Stimulated activated CD8-positive, alpha-beta memory T cell treated with anti-CD3 and anti-CD28 coated beads, Interleukin-2, amount 100 ng/mL, for 1 hour (primary cell): ENCODE data around the gene CHMP2A.

Source experiments
- DNase-seq, 2 donors: peaks; one replicate each; pipeline ENCODE4 v3.0.0-alpha.2; 2020; ENCODE audit warnings: low read depth in 2 of 2

CHMP2A gene

DNA sequence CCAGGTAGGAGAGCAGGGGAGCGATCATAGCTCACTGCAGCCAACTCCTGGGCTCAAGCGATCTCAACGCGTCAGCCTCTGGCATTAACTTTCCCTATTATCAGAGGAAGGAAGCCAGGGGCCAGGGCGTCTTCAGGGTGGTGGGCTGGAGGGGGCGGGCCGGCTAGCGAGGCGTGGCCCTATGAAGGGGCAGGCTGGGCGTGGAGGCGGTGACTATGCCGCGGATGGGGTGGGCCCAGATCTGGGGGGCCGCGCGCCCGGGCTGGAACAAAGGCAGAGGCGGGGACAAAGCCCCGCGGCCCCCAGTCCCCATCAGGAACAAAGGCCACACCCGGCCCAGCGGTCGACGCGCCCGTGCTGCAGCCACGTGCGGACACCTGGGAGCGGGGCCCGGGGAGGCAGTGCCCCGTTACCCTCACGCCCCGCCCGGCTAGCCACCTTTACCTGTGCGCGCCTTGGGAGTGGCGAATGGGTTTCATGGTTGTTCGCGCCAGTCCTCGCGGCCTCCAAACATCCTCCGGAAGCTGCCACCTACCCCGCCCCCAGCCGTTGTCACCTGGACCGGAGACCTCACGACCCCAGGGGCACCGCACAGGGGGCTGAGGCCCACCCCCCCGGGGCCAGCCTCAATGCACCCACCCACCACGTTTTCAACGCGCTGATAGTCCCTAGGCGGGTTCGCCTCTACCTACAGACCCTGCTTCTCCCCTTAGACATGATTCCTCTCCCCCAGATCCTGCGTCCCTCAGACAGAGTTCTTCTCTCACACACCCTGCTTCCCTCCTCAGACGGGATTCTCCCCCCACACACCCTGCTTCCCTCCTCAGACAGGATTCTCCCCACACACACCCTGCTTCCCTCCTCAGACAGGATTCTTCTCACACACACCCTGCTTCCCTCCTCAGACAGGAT, 16.4 kb downstream of the CHMP2A start:
- DNase-seq: no peak

DNA sequence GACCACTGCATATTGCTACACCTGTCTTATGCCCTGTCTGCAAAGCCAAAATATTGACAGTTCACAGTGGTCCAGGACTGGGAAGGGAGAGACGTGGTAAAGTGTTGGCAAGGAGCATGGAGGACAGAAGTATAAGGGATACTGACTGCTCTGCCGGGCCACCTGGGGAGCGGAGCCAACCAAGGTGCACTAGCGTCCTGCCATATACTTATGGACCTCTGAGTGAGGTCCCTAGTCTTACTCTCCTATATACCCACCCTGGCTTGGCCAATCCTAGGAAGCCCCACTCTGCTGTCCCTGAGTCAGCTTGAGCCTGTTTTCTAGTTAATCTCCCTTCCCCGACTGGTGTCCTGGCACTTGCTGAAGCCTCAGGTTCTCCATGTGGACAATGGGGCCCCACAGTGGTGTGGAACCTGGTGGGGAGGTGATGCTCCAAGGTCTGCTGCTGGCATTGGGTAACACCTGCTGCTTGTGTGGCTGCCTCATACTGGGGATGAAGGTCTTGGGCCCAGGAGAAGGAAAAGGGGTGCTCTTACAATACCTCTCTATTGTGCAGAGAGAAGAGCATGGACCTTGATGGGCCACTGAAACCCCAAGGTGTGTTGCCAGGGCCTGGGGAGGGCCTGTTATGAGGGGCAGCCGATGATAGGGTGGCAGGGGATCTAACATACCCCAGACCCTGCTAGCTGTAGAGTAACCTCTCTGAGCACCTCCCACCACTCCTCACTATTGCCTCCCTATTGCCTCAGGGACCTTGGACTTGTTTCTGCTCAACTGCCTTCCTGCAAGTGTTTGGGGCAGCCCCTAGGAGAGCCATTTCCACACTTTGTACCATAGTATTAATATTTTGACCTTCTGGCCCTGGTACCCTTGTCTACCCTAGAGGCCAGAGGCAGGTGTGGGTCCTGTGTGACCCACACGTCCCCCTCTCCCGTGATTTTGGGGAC, 17.8 kb downstream of the CHMP2A start:
- DNase-seq: no peak

DNA sequence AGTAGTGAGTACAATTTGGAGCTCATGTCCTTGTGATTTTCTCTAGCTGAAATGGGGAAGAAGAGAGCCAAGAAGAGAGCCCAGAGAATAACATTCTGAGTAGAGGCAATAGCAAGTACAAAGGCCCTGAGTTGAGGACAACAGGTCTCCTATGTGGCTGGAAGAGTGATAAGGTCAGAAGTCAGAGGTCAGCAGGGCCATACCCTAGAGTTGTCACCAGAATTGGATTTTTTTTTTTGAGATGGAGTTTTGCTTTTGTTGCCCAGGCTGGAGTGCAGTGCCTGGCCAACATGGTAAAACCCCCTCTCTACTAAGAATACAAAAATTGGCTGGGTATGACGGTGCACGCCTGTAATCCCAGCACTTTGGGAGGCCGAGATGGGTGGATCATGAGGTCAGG, 19.0 kb downstream of the CHMP2A start:
- DNase-seq: no peak

DNA sequence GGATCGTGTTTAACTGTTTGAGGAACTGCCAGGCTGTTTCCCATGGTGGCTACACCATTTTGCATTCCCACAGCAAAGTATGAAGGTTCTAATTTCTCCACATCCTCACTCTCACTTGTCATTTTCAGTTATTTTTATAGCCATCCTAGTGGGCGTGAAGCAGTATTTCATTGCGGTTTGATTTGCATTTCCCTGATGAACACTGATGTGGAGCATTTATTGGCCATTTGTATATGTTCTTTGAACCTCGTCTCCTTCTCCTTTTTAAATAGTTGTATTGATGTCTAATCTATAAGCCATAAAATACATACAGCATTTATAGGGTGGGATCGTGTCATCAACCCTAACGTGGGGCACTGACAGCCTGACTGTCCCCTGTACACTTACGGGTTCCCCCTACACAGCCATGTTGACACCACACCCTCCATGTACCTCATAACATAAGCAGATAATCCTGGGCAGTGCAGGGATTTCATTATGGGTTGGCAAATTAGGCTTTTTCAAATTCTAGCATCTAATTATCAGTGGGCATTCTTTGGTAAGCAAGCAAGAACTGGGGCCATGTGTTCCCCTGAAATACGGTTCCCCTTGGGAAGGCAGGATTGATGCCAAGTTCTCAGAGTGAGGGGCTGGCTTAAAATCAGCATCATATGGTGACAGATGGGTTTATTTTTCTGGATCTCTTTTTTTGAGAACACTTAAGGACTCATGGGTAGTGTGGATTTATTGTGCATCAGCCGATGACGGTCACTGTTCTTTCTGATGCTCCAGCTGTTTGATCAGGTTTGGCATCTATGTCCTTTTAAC, 23.7 kb downstream of the CHMP2A start:
- no peak for DNase-seq

DNA sequence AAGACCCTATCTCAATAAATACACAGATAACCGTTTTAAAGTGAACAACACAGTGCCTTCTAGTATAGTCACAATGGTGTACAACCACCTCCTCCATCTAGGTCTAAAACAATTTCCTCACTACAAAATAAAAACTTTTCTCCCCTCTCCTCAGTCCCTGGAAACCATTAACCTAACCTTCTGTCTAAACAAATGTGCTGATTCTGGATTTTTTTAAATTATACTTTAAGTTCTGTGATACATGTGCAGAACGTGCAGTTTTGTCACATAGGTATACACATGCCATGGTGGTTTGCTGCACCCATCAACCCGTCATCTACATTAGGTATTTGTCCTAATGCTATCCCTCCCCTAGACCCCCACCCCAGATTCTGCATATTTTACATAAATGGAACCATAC, 25.5 kb downstream of the CHMP2A start:
- DNase-seq: no peak

DNA sequence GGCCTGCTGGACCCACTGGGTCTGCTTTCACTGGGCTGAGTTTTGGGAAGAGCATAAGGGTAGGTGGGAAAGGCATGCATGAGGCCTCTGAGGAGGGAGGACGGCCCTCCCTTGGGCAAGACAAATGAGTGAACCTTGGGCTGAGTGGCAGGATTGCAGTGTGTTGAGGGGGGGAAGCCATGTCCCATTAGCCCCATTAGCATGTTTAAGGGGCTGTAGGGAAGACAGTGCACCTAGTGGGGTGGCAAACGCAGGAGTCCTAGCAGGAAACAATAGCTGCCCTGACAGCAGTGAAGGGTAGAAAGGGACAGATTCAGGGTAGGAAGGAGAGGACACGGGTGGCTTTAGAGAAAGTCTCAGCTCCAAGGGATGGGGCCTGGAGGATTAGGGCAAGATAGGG, 32.2 kb downstream of the CHMP2A start:
- no peak for DNase-seq

DNA sequence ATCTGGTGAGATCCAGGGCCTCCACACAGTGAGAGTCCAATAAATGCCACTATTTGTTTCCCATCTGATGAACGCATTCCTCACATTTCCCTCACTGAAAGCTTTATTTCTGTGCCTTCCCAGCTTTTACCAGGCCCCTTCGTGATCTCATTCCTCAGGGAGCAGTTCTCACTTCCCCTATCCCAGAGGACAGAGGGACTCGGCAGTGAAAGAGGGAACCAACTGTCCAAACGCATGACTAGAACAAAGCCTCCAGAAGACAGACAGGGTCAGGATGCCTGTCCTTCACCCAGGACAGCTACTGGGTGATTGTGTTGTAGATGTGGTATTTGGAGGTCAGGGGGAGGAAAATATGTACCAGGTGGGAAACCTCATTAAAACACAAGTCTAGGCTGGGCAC, 33.3 kb downstream of the CHMP2A start:
- no peak for DNase-seq

DNA sequence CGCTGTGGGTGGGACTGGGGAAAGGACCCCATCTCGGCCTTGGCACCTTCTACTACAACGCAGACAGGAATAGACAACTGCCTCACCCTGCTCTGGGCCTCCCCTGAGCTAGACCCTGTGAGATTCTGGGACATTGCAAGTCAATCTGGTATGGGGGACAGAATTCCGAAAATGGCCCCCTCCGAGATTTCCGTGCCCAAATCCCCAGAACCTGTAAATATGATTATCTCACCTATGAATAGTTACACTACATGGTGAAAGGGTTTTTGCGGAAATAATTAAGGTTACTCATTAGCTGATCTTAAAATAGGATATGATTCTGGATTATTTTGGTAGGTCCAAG, 34.7 kb downstream of the CHMP2A start:
- no peak for DNase-seq

DNA sequence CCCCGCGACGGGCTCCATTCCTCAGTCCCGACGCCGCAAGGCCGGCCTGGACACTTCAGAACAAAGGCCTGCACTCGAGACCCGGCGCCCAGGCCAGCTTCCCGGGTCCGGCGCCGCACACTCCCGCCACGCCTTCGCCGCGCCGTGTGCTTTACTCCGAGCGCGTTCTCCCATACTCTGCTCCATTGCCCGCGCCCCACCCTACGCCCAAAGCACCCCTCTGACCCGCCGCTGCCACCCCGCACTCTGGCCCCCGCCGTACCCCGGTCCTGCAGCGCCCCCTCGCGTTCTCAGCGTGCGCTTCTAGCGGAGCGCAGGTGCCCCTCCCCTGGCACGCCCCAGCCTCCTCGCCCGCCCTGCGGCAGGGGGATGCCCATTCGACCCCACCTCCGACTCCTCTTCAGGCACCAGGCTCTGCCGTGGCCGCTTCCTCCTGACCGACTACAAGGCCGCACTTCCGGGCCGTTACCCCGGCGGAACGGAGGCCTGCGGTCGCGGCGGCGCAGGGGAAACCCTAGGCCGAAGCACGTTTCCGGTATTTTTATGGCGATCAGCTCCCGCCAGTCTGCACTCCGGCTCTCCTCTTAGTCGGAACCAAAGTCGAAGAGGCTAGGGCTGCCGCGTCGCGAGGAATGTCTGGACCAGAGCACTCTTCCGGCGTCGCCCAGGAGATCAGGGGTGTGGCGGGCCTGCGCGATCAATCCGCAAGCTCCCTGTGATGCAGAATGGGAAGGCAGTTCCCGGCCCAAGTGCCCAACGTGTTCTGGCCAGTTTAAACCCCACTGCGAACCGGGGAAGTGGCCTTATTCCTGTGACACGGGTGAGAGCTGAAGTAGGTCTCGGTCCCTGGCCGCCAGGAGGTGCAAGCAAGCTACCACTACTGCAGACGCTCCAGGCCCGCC, 35.3 kb downstream of the CHMP2A start, which contains the start of gene ZBTB45:
Gene ZBTB45, minus strand, starts transcription at position 456 of the 902 bp plus-strand sequence. CDS start 2,137 bp downstream, outside the sequence.
- peak; percentile 69 to 80 for DNase-seq

DNA sequence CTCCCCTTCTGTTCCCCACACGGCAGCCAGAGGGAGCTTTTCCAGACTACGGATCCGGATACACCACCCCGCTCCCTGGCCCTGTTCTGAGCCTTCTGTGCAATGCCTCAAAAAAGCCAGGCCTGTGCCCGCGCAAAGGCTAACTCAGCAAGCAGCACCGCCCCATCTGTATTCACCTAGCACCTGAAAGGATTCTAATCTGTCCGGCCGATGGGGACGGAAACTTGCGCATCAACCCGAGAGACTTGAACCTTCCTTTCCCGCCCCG, 35.9 kb downstream of the CHMP2A start:
- no peak for DNase-seq

DNA sequence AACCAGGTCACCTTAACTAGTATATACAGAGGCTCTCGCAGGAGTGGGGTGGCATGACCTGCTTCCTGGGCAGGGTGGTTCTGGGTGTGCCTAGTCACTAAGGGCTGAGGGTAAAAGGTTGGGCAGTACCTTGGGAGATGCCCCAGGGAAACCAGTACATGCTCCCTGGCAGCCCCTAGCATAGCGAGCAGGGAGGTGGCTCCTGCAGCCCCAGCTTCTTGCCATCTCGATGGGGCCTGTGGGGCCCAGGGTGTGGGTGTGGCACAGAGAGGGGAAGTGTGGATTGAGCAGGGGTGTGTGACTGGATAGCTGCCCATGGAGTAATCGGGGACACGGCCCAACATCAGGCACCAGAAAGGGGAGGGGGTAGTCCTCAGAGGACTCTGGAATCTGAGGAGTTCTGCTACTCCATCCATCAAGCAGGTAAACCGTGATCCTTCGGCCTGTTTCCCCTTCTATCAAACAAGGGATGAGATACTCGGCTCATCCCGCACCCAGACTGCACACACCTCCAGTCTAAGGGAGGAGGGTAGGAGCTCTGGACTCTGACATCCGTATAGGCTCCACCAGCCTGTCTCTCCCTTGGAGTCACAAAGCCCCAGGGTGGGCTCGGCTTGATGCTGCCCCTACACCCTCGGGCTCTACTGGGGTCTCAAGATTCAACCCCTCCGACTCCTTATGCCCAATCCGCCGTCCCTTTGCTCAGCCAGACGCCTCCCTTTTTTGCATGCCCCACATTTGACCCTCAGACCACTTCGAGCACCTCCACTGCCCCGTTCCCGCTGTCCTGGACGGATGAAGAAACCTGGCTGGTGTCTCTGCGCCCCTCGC, 36.4 kb downstream of the CHMP2A start:
- DNase-seq: no peak

DNA sequence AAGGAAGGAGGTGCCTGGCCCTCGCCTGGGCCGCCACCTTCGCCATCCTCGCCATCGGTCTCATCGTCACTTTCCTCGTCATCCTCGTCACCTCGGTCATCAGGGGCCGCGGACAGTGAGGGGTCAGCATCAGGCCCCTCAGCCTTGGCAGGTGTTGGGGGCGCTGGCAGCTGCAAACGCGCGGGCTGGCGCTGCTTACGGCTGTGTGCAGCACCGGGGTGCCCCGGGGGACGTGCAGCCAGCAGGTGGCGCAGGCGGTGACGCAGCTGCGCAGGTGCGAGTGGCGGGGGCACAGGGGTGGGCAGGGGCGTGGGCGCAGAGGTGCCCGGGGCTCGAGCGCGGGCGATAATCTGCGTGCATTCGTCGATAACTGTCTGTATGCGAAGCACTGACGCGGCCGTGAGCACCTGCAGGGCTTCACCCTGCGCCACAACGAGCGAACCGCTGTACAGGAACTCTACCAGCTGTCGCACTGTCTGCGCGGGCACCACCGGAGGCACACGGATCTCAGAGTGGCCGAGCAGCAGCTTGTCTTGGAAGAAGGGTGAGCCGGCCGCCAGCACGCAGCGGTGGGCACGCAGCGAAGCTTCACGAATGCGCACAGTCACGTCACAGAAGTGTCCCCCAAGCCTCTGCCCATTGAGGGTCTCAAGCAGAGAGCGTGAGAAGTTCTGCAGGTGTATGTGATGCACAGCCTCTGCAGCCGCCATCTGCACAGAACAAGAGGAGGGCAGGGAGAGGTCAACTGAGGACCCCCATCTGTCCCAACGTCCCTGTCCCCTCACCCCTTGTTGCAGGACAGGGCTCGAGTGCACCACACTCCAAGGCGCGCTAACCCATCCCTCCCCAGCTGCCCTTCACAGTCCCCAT, 37.7 kb downstream of the CHMP2A start:
- DNase-seq: no peak

DNA sequence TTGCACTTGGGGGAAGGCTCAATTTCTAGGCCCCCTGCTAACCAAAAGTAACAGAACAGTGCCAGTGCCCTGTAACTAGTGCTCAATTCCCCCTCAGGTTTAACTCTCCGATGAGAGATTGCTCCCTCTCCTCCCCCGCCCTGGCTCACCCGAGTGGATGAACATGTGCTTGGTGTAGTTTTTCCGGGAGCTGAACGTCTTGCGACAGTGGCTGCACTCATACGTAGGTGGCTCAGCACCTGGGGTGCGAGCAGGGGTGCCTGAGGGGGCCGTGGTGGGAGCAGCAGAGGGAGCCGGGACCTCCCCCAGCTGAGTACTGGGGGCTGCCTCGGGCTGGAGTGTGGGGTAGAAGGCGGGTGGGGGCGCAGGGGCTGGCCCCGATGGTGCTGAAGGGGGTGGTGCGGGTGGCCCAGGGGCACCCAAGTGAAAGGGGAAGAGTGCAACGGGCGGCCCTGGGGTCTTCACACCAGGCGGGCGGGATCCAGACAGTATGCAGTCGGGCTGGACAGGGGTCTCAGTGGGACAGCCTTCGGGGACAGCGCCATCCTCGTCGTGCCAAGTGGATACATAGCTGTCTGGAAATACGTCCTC, 38.6 kb downstream of the CHMP2A start:
- DNase-seq: no peak

DNA sequence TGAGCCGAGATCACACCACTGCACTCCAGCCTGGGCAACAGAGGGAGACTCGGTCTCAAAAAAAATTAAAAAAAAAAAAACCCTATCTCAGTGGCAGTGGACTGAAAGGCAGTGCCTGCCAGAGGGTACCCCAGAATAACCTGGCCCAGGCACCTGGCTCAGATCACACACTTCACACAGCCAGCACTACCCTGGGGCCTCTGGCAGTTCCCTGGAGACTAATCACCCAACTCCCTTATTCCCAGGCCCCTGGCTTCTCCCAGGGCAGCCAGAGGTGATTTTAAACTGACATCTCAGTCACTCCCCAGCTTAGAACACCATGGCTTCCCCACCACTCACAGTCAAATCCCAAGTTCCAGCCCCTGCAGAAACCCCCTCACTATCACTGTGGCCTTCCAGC, 39.6 kb downstream of the CHMP2A start:
- no peak for DNase-seq

DNA sequence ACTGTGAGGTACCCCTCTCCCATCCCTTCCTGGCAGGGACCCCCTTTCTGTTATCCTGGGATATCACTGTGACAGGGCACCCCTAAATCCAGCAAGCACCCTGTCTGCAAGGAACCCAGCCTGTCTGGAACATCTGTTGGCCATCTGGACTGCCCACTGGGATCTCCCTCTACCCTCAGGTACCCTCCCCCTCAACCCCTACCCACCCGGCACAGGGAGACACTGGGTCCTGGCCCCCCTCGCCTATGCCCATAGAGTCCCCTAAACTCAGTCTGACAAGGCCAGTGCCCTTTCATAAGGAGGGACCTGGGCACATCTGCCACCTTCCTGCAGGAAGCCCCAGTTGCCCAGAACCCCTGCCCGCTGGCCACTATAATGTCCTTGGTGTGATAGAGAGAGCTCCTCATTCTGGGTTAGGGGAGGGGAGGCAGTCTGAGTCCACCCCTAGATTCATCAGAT, 40.3 kb downstream of the CHMP2A start:
- no peak for DNase-seq

DNA sequence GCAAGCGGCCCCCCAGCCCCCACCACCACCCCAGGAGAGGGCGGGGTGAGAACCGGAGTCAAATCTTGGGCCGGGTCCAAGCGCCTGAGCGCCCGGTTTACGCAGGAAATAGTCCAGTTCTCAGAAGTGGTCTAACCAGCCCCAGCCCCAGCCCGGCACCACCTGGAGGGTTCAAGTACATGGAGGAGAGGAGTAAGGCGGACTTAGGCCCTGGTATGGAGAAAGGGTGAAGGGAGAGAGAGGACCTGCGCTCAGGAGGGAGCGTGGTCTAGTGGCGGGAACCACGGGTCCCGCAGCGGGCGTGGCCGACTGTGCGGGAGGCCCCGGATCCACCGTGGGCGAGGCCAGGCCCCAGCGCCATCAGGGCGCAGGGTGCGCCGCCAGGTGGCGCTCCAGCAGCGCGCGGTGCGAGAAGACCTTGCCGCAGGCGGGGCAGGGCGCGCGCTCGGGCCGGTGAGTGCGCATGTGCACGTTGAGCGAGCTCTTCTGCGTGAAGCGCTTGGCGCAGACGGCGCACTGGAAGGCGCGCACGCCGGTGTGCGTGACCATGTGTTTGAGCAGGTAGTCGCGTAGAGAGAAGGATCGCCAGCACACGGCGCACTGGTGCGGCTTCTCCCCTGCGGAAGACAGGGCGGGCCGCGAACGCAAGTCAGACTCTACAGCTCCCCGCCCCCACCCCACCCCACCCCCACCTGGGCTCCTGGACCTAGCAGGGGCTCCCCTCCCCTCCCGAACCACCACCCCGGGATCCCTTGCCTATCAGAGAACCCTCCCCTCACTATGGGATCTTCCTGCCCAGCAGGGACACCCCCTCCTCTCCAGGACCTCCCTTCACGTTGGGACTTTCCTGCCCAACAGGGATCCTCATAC, 41.0 kb downstream of the CHMP2A start:
- peak; percentile 83 to 84 for DNase-seq

DNA sequence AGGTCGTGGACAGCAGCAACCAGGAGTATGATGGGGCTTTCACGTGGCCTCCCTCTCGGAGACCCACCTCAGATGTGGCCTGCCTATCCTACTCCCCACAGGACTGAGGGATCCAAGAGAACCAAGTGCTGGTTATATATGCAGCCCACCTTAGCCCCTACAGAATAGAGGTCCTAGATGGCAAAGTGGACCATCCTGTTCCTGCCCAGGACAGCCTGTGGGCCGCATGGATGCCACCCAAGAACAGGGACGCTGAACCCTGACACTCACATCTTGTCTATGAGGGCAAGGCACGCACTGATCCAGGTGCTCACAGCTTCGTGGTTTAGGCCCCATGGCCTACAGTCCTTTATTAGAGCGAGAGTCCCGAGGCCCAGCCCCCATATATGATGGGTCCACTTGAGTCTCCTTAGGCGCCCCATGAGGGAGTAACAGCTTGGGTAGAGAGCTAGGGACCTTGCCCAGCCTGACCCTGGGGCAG, 41.7 kb downstream of the CHMP2A start:
- DNase-seq: no peak
